IMR-90 (cell line): Measurements from ENCODE around the gene RIPK3. TPM values are rescaled to one million over a fixed set of nuclear protein-coding genes. Genes with fewer than 3 reads are reported as not detected.

Experiments
- ATAC-seq: fragments of 200-7000 bp; cut with Tn5 transposase; 2 replicates; pipeline ENCODE4 v1.9.1; 2020; ENCODE audit warnings: low read depth, mild to moderate bottlenecking, moderate library complexity
- BruUV-seq: library from RNA; stranded (reverse); fragments of 400-500 nt; replicated peaks from 2 replicates; lab custom pipeline; 2021; lab: Mats Ljungman, UMichigan
- CTCF ChIA-PET: fragments of 300-600 bp; formaldehyde crosslinking; extraction: SDS; loops from one replicate; lab custom pipeline; 2021; ENCODE audit warnings: antibody characterized with exemption; lab: Yijun Ruan, JAX
- POLR2A ChIA-PET: fragments of 300-600 bp; sonication (Branson Sonifier 250); formaldehyde crosslinking; loops from one replicate; lab custom pipeline; 2022; ENCODE audit warnings: antibody characterized with exemption; ENCODE audit not compliant: unreplicated experiment; lab: Charles Lee
- DNase-seq: peaks from one replicate; pipeline ENCODE4 v3.0.0; 2013
- H2AFZ ChIP-seq: replicated peaks from 2 replicates; pipeline ENCODE3; 2013; ENCODE audit warnings: low read length, mild to moderate bottlenecking; ENCODE audit not compliant: poor library complexity
- H2AK5ac ChIP-seq: 2 replicates; pipeline ENCODE4 v1.6.1; 2013; ENCODE audit warnings: low read depth, low read length, inconsistent platforms
- H2AK9ac ChIP-seq: replicated peaks from 2 replicates; pipeline ENCODE3; 2013; ENCODE audit warnings: mild to moderate bottlenecking, low read depth, low read length, moderate library complexity; ENCODE audit not compliant: poor library complexity
- H2BK120ac ChIP-seq: 2 replicates; pipeline ENCODE4 v1.6.1; 2013; ENCODE audit warnings: low read depth, low read length, inconsistent platforms
- H2BK15ac ChIP-seq: 3 replicates; pipeline ENCODE4 v1.6.1; 2013; ENCODE audit warnings: low read depth, low read length, inconsistent platforms
- H2BK20ac ChIP-seq: 2 replicates; pipeline ENCODE4 v1.6.1; 2013; ENCODE audit warnings: low read depth, mild to moderate bottlenecking, inconsistent platforms, low read length, moderate library complexity
- H2BK5ac ChIP-seq: 2 replicates; pipeline ENCODE4 v1.6.1; 2013; ENCODE audit warnings: mild to moderate bottlenecking, low read depth, low read length, inconsistent platforms; ENCODE audit not compliant: poor library complexity, severe bottlenecking
- H3K14ac ChIP-seq: replicated peaks from 2 replicates; pipeline ENCODE4 v1.6.1; 2013; ENCODE audit warnings: low read depth, low read length, inconsistent platforms
- H3K18ac ChIP-seq: 2 replicates; pipeline ENCODE4 v1.6.1; 2013; ENCODE audit warnings: low read depth, low read length, control low read depth
- H3K23ac ChIP-seq: 2 replicates; pipeline ENCODE4 v1.6.1; 2013; ENCODE audit warnings: low read depth, low read length, inconsistent platforms
- H3K27ac ChIP-seq: 2 replicates; pipeline ENCODE4 v1.5.1; 2013; ENCODE audit warnings: mild to moderate bottlenecking, control low read depth, low read length; ENCODE audit not compliant: insufficient read depth
- H3K27me3 ChIP-seq: 2 replicates; pipeline ENCODE4 v1.6.1; 2013; ENCODE audit warnings: low read length; ENCODE audit not compliant: control insufficient read depth, insufficient read depth
- H3K36me3 ChIP-seq: 2 replicates; pipeline ENCODE4 v1.6.1; 2013; ENCODE audit warnings: low read length, mixed read lengths; ENCODE audit not compliant: control insufficient read depth, insufficient read depth
- H3K4ac ChIP-seq: 2 replicates; pipeline ENCODE4 v1.6.1; 2013; ENCODE audit warnings: low read depth, low read length, inconsistent platforms
- H3K4me1 ChIP-seq: 2 replicates; pipeline ENCODE4 v1.6.1; 2013; ENCODE audit warnings: low read length, mixed read lengths; ENCODE audit not compliant: control insufficient read depth, insufficient read depth
- H3K4me2 ChIP-seq: 2 replicates; pipeline ENCODE4 v1.6.1; 2013; ENCODE audit warnings: low read depth, mild to moderate bottlenecking, control low read depth, low read length, moderate library complexity
- H3K4me3 ChIP-seq: 2 replicates; pipeline ENCODE4 v1.5.1; 2013; ENCODE audit warnings: low read depth, mild to moderate bottlenecking, control low read depth, low read length, moderate library complexity; ENCODE audit not compliant: insufficient read depth
- H3K56ac ChIP-seq: 2 replicates; pipeline ENCODE4 v1.6.1; 2013; ENCODE audit warnings: low read length, inconsistent platforms; ENCODE audit not compliant: insufficient read depth; ENCODE audit errors: extremely low read depth
- H3K79me1 ChIP-seq, 2 experiments: 2 replicates each; pipeline ENCODE4 v1.6.1; 2013; ENCODE audit warnings: low read length in 2 of 2, inconsistent platforms in 1 of 2, low read depth in 1 of 2
- H3K9ac ChIP-seq: 2 replicates; pipeline ENCODE4 v1.6.1; 2013; ENCODE audit warnings: low read depth, low read length, control low read depth
- H3K9me1 ChIP-seq: 2 replicates; pipeline ENCODE4 v1.6.1; 2013; ENCODE audit warnings: low read length, inconsistent platforms; ENCODE audit not compliant: insufficient read depth
- H3K9me3 ChIP-seq: 2 replicates; pipeline ENCODE4 v1.6.1; 2013; ENCODE audit warnings: low read length; ENCODE audit not compliant: control insufficient read depth, insufficient read depth
- H4K20me1 ChIP-seq: 2 replicates; pipeline ENCODE4 v1.6.1; 2013; ENCODE audit warnings: low read length, inconsistent platforms; ENCODE audit not compliant: insufficient read depth
- H4K5ac ChIP-seq: 2 replicates; pipeline ENCODE4 v1.6.1; 2013; ENCODE audit warnings: mild to moderate bottlenecking, low read depth, low read length, control low read depth
- H4K8ac ChIP-seq, 2 experiments: 2 replicates each; pipeline ENCODE4 v1.6.1; 2013; ENCODE audit warnings: low read depth in 2 of 2, low read length in 2 of 2, control low read depth in 1 of 2, inconsistent platforms in 1 of 2
- H4K91ac ChIP-seq: 2 replicates; pipeline ENCODE4 v1.6.1; 2013; ENCODE audit warnings: low read depth, low read length, inconsistent platforms; ENCODE audit not compliant: insufficient read depth
- FOS ChIP-seq: fragments of 150-350 bp; IDR thresholded peaks from 2 replicates; pipeline ENCODE4 v1.6.1; 2016; ENCODE audit warnings: low read depth, low read length
- MAFK ChIP-seq: IDR thresholded peaks from 2 replicates; pipeline ENCODE4 v1.6.1; 2012; ENCODE audit warnings: low read depth, low read length, improper control_type of control experiment
- NFE2L2 ChIP-seq: fragments of 150-350 bp; IDR thresholded peaks from 2 replicates; pipeline ENCODE4 v1.6.1; 2016; ENCODE audit warnings: low read depth, mild to moderate bottlenecking, low read length
- POLR2A ChIP-seq: IDR thresholded peaks from 2 replicates; pipeline ENCODE4 v1.6.1; 2012; ENCODE audit warnings: mild to moderate bottlenecking, low read depth, low read length
- RCOR1 ChIP-seq: IDR thresholded peaks from 2 replicates; pipeline ENCODE4 v1.6.1; 2012; ENCODE audit warnings: mild to moderate bottlenecking, low read length, improper control_type of control experiment; ENCODE audit not compliant: insufficient replicate concordance
- SMC3 ChIP-seq: fragments of 150-350 bp; IDR thresholded peaks from 2 replicates; pipeline ENCODE4 v1.6.1; 2016; ENCODE audit warnings: low read depth, mild to moderate bottlenecking, antibody characterized with exemption, low read length, moderate library complexity
- WGBS, 2 experiments: methylation state at CpG; one replicate each; pipeline versions ENCODE4 v1.1.5 to v1.1.7; 2013; ENCODE audit warnings: missing lambda C conversion rate in 2 of 2; ENCODE audit not compliant: insufficient read length in 1 of 2; ENCODE audit errors: extremely low coverage in 2 of 2; 5-methylcytosine and 5-hydroxymethylcytosine counted together
- dilution Hi-C: fragments of 300-500 bp; cut with HindIII; formaldehyde crosslinking; loops from one replicate; pipeline ENCODE4 v1.14.3; 2018; ENCODE audit warnings: low sequenced_read_pairs; ENCODE audit not compliant: unreplicated experiment
- in situ Hi-C: fragments of 300-500 bp; cut with MboI; formaldehyde crosslinking; loops from 3 replicates; pipeline ENCODE4 v1.14.3; 2019; ENCODE audit warnings: low sequenced_read_pairs, inconsistent platforms, mixed read lengths
- intact Hi-C: fragments of 100-400 bp; cut with micrococcal nuclease; formaldehyde crosslinking; loops from 2 replicates; pipeline ENCODE4 v1.10.0; 2022
- polyA plus RNA-seq, 3 experiments: library from polyadenylated mRNA; depleted of rRNA; stranded (reverse); fragments of >200 nt; gene quantifications; 2 replicates each; pipeline ENCODE4 v1.2.3, GENCODE V29; 2012; ENCODE audit warnings: low replicate concordance in 1 of 3
- total RNA-seq: library from RNA; depleted of rRNA; stranded (reverse); fragments of >200 nt; gene quantifications from 2 replicates; pipeline ENCODE4 v1.2.3, GENCODE V29; 2012
- TF ChIP-seq, protein P1 (sequence below): fragments of 150-350 bp; IDR thresholded peaks from 2 replicates; pipeline ENCODE4 v1.6.1; 2017; ENCODE audit warnings: mild to moderate bottlenecking, antibody characterized with exemption, low read length, low read depth
- TF ChIP-seq, protein P2 (sequence below): conservative IDR thresholded peaks from 2 replicates; pipeline ENCODE4 v1.5.1; 2012; ENCODE audit warnings: mild to moderate bottlenecking, low read depth, low read length, improper control_type of control experiment

Gene RIPK3
- total and polyA plus RNA-seq, 2 of the 4 experiments (the other 2 are of a cell fraction), result 0.09 TPM; not detected in 1

DNA sequence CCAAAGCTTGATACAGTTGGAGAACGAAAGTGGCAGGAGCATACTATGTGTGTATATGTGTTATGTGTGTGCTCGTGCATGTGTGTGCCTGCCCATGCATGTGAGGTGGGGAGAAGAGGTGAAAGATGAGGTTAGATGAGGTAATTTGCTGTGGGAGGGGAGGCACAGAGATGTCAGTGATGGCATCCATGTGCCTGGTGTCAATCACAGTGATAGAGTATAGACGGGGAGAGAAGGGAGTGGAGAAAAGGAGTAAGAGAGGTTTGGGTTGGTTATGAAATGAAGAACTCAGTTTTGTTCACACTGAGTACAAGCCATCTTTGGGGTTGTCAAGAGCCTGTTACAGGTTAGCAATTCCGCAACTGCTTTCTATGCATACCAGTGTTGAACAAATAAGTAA is 44.4 kb upstream of the RIPK3 start:
- no peak overlapping the region for H4K91ac ChIP-seq
- H3K4me3 ChIP-seq, result no peak overlapping the region
- no peak overlapping the region for H2BK120ac ChIP-seq
- H3K14ac ChIP-seq, result no peak overlapping the region; the same call in 1 of the 2 replicates
- H3K23ac ChIP-seq, result no peak overlapping the region
- H3K36me3 ChIP-seq, result no peaks in the 10 kb centered on the region
- in situ Hi-C loops, result no loop called here
- H4K8ac ChIP-seq, result no peak overlapping the region
- dilution Hi-C loops, result no loop called here
- H2AFZ ChIP-seq, result no peak overlapping the region
- H3K4ac ChIP-seq, result no peak overlapping the region
- H2AK9ac ChIP-seq, result no peak overlapping the region
- H3K4me1 ChIP-seq, result peaks cover 3% of the 10 kb centered on the region
- DNase-seq, result no peak
- H2BK5ac ChIP-seq, result no peak overlapping the region
- no peak overlapping the region for H2BK20ac ChIP-seq
- H2AK5ac ChIP-seq, result no peak overlapping the region
- H3K18ac ChIP-seq, result no peak overlapping the region
- H3K27ac ChIP-seq, result no peak overlapping the region
- no peak overlapping the region for H3K9ac ChIP-seq
- no peak overlapping the region for H3K56ac ChIP-seq
- ATAC-seq, result no peak
- no peak overlapping the region for H3K4me2 ChIP-seq
- no peak overlapping the region for H4K5ac ChIP-seq
- ChIA-PET CTCF (interaction anchor here (0.6 kb wide), 1 partner anchor 13 kb away, joined by 3 read pairs; no protein-coding TSS in a partner anchor), POLR2A (no interaction called here)
- no peaks in the 10 kb centered on the region for H3K9me3 ChIP-seq
- intact Hi-C loops, result no loop called here
- H4K20me1 ChIP-seq, result 0 out of 2 replicates have a peak, but pooled peaks cover 3% of the 10 kb centered on the region
- peaks cover 3% of the 10 kb centered on the region; the same call in 1 of the 2 replicates for H3K9me1 ChIP-seq
- no peak overlapping the region for H2BK15ac ChIP-seq
- WGBS, 2 experiments, result 72 to 100% methylated on average over 1 to 3 of the region's 4 CpGs
- H3K79me1 ChIP-seq, result no peaks in the 10 kb centered on the region
- TF ChIP-seq NFE2L2 (no peak), FOS (no peak), POLR2A (no peak), SMC3 (no peak), RCOR1 (no peak), MAFK (no peak)
- TF ChIP-seq, protein P1, sequence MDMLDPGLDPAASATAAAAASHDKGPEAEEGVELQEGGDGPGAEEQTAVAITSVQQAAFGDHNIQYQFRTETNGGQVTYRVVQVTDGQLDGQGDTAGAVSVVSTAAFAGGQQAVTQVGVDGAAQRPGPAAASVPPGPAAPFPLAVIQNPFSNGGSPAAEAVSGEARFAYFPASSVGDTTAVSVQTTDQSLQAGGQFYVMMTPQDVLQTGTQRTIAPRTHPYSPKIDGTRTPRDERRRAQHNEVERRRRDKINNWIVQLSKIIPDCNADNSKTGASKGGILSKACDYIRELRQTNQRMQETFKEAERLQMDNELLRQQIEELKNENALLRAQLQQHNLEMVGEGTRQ, result no peak
- TF ChIP-seq, protein P2, sequence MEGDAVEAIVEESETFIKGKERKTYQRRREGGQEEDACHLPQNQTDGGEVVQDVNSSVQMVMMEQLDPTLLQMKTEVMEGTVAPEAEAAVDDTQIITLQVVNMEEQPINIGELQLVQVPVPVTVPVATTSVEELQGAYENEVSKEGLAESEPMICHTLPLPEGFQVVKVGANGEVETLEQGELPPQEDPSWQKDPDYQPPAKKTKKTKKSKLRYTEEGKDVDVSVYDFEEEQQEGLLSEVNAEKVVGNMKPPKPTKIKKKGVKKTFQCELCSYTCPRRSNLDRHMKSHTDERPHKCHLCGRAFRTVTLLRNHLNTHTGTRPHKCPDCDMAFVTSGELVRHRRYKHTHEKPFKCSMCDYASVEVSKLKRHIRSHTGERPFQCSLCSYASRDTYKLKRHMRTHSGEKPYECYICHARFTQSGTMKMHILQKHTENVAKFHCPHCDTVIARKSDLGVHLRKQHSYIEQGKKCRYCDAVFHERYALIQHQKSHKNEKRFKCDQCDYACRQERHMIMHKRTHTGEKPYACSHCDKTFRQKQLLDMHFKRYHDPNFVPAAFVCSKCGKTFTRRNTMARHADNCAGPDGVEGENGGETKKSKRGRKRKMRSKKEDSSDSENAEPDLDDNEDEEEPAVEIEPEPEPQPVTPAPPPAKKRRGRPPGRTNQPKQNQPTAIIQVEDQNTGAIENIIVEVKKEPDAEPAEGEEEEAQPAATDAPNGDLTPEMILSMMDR, result no peak
- no TSS peak for BruUV-seq
- H3K27me3 ChIP-seq, result peaks cover 10% of the 10 kb centered on the region
